SK-N-SH (cell line): Measurements from ENCODE around the gene MAGI2. TPM values are rescaled to one million over a fixed set of nuclear protein-coding genes. Genes with fewer than 3 reads are reported as not detected.

ENCODE experiments used
- CTCF ChIA-PET: fragments of 300-600, 350-600 bp; formaldehyde crosslinking; extraction: SDS; loops from one replicate; lab custom pipeline; 2021; lab: Yijun Ruan, JAX
- POLR2A ChIA-PET: fragments of 350-600 bp; sonication (Branson Sonifier 250); formaldehyde crosslinking; extraction: SDS; loops from one replicate; lab custom pipeline; 2020; ENCODE audit warnings: antibody characterized with exemption, inconsistent platforms; lab: Yijun Ruan, JAX
- DNase-seq: peaks from one replicate; pipeline ENCODE4 v3.0.0; 2012
- H2AFZ ChIP-seq: fragments of 200-600 bp; sonication (generic); 2 replicates; pipeline ENCODE4 v1.8.1; 2016; ENCODE audit warnings: antibody characterized with exemption, mild to moderate bottlenecking, low read depth
- H3F3A ChIP-seq: fragments of 200-600 bp; sonication (generic); replicated peaks from 2 replicates; pipeline ENCODE3; 2016; ENCODE audit warnings: antibody characterized with exemption, mild to moderate bottlenecking; ENCODE audit not compliant: insufficient read depth
- H3K27ac ChIP-seq, 2 experiments: fragments of 200-500 bp in 1 of 2; fragments of 200-600 bp in 1 of 2; sonication (Bioruptor generic) in 1 of 2; sonication (generic), shearing (Covaris generic) in 1 of 2; 2 replicates each; pipeline versions ENCODE4 v1.5.1 to v1.6.1; 2014 to 2016; ENCODE audit warnings: low read depth in 2 of 2, inconsistent platforms in 1 of 2, low read length in 1 of 2, mild to moderate bottlenecking in 1 of 2, mixed read lengths in 1 of 2
- H3K27me3 ChIP-seq: fragments of 200-600 bp; sonication (generic), shearing (Covaris generic); 2 replicates; pipeline ENCODE4 v1.6.1; 2016; ENCODE audit warnings: mixed run types; ENCODE audit not compliant: insufficient read depth
- H3K36me3 ChIP-seq, 2 experiments: fragments of 200-500 bp in 1 of 2; fragments of 200-600 bp in 1 of 2; sonication (Bioruptor generic) in 1 of 2; sonication (generic) in 1 of 2; replicated peaks in 1 of 2; 2 replicates each; pipeline versions ENCODE3 to v1.5.1; 2014 to 2016; ENCODE audit warnings: low read length in 1 of 2, mild to moderate bottlenecking in 1 of 2; ENCODE audit not compliant: insufficient read depth in 2 of 2, control insufficient read depth in 1 of 2
- H3K4me1 ChIP-seq, 2 experiments: fragments of 200-500 bp in 1 of 2; fragments of 200-600 bp in 1 of 2; sonication (Bioruptor generic) in 1 of 2; sonication (generic), shearing (Covaris generic) in 1 of 2; 2 replicates each; pipeline versions ENCODE4 v1.5.1 to v1.6.1; 2014 to 2016; ENCODE audit warnings: low read depth in 1 of 2, low read length in 1 of 2, mixed run types in 1 of 2; ENCODE audit not compliant: insufficient read depth in 2 of 2, control insufficient read depth in 1 of 2
- H3K4me2 ChIP-seq: fragments of 200-600 bp; sonication (generic), shearing (Covaris generic); 2 replicates; pipeline ENCODE4 v1.6.1; 2017; ENCODE audit warnings: mixed run types
- H3K4me3 ChIP-seq, 2 experiments: fragments of 200-500 bp in 1 of 2; fragments of 200-600 bp in 1 of 2; sonication (Bioruptor generic) in 1 of 2; sonication (generic), shearing (Covaris generic) in 1 of 2; 2 replicates each; pipeline versions ENCODE4 v1.5.1 to v1.8.1; 2014 to 2016; ENCODE audit warnings: low read depth in 2 of 2, inconsistent platforms in 1 of 2, low read length in 1 of 2, mild to moderate bottlenecking in 1 of 2, mixed read lengths in 1 of 2, moderate library complexity in 1 of 2
- H3K79me2 ChIP-seq: fragments of 200-600 bp; sonication (generic); 2 replicates; pipeline ENCODE4 v1.8.1; 2017; ENCODE audit warnings: mild to moderate bottlenecking; ENCODE audit not compliant: insufficient read depth
- H3K9ac ChIP-seq: fragments of 200-600 bp; sonication (generic); 2 replicates; pipeline ENCODE4 v1.6.1; 2017; ENCODE audit warnings: mixed run types
- H3K9me2 ChIP-seq: fragments of 200-600 bp; sonication (generic); 2 replicates; pipeline ENCODE4 v1.6.1; 2017; ENCODE audit warnings: mixed run types
- H3K9me3 ChIP-seq: fragments of 200-600 bp; sonication (generic); 2 replicates; pipeline ENCODE4 v1.6.1; 2017; ENCODE audit warnings: mixed run types, mild to moderate bottlenecking, moderate library complexity
- H4K20me1 ChIP-seq: fragments of 200-600 bp; sonication (generic); 2 replicates; pipeline ENCODE4 v1.6.1; 2017; ENCODE audit warnings: mild to moderate bottlenecking, mixed run types; ENCODE audit not compliant: insufficient read depth
- EZH2phosphoT487 ChIP-seq: fragments of 200-600 bp; sonication (generic); IDR thresholded peaks from 2 replicates; pipeline ENCODE4 v1.6.1; 2017; ENCODE audit warnings: low read depth, mixed run types, mild to moderate bottlenecking, antibody characterized with exemption, moderate library complexity, borderline replicate concordance
- FOXJ3 ChIP-seq: sonication (generic); formaldehyde crosslinking; IDR thresholded peaks from 2 replicates; pipeline ENCODE4 v1.5.1; 2020; ENCODE audit warnings: mild to moderate bottlenecking, missing genetic modification reagents
- FOXM1 ChIP-seq: IDR thresholded peaks from 2 replicates; pipeline ENCODE4 v1.4.0; 2012; ENCODE audit warnings: low read depth, mild to moderate bottlenecking
- GABPA ChIP-seq: IDR thresholded peaks from 2 replicates; pipeline ENCODE4 v1.4.0; 2012; ENCODE audit warnings: low read depth, mild to moderate bottlenecking
- SMC3 ChIP-seq: IDR thresholded peaks from 2 replicates; pipeline ENCODE4 v1.6.1; 2012; ENCODE audit warnings: low read depth, low read length, improper control_type of control experiment
- TAF1 ChIP-seq: IDR thresholded peaks from 2 replicates; pipeline ENCODE4 v1.6.1; 2012; ENCODE audit warnings: low read depth, mild to moderate bottlenecking, low read length, moderate library complexity, borderline replicate concordance
- TEAD4 ChIP-seq: IDR thresholded peaks from 2 replicates; pipeline ENCODE4 v1.4.0; 2012; ENCODE audit warnings: mild to moderate bottlenecking, borderline replicate concordance; ENCODE audit not compliant: insufficient read depth
- YY1 ChIP-seq: IDR thresholded peaks from 2 replicates; pipeline ENCODE4 v1.4.0; 2012; ENCODE audit warnings: low read depth, mild to moderate bottlenecking
- WGBS: methylation state at CpG from one replicate; pipeline ENCODE4 v1.1.6; 2017; ENCODE audit warnings: low lambda C conversion rate; 5-methylcytosine and 5-hydroxymethylcytosine counted together
- polyA plus RNA-seq, 3 experiments: library from polyadenylated mRNA; depleted of rRNA; stranded (reverse); fragments of >200 nt; gene quantifications; 2 replicates each; pipeline ENCODE4 v1.2.3, GENCODE V29; 2012
- TF ChIP-seq, protein P1 (sequence below): IDR thresholded peaks from 2 replicates; pipeline ENCODE4 v1.6.1; 2012; ENCODE audit warnings: mild to moderate bottlenecking, low read depth, low read length, moderate library complexity
- TF ChIP-seq, protein P2 (sequence below): fragments of 150-350 bp; IDR thresholded peaks from 2 replicates; pipeline ENCODE4 v1.6.1; 2016; ENCODE audit warnings: mild to moderate bottlenecking, low read depth, low read length
- TF ChIP-seq, protein P3 (sequence below): fragments of 150-350 bp; IDR thresholded peaks from 2 replicates; pipeline ENCODE4 v1.6.1; 2017; ENCODE audit warnings: antibody characterized with exemption, low read length, low read depth, borderline replicate concordance
- TF ChIP-seq, protein P4 (sequence below): IDR thresholded peaks from 2 replicates; pipeline ENCODE4; 2012
- TF ChIP-seq, protein P5 (sequence below): fragments of 200-600 bp; sonication (generic); IDR thresholded peaks from 2 replicates; pipeline ENCODE4 v1.6.1; 2017; ENCODE audit warnings: antibody characterized with exemption, mild to moderate bottlenecking, moderate library complexity

MAGI2 gene
- polyA plus RNA-seq, 1 of the 3 experiments (the other 2 are of a cell fraction) = 1.1 TPM

DNA sequence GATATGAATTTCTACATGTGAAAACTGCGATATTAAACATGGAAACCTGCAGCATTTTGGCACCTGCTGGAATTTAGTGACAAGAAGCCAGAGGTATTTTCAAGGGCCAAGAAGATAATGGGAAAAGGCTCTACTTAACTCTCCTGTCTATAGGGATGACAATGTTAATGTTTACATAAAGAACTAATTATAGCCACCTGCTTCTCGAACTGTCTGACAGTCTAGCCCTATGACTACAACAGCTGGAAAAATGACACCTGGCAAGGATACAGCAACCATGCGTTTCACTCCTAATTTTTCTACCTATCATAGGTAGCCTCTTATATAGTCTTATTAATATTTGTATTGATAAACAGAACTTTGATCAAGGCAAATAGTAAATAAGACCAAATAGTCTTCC lies 49.6 kb downstream of the MAGI2 start (continued):
- TF ChIP-seq, protein P1, sequence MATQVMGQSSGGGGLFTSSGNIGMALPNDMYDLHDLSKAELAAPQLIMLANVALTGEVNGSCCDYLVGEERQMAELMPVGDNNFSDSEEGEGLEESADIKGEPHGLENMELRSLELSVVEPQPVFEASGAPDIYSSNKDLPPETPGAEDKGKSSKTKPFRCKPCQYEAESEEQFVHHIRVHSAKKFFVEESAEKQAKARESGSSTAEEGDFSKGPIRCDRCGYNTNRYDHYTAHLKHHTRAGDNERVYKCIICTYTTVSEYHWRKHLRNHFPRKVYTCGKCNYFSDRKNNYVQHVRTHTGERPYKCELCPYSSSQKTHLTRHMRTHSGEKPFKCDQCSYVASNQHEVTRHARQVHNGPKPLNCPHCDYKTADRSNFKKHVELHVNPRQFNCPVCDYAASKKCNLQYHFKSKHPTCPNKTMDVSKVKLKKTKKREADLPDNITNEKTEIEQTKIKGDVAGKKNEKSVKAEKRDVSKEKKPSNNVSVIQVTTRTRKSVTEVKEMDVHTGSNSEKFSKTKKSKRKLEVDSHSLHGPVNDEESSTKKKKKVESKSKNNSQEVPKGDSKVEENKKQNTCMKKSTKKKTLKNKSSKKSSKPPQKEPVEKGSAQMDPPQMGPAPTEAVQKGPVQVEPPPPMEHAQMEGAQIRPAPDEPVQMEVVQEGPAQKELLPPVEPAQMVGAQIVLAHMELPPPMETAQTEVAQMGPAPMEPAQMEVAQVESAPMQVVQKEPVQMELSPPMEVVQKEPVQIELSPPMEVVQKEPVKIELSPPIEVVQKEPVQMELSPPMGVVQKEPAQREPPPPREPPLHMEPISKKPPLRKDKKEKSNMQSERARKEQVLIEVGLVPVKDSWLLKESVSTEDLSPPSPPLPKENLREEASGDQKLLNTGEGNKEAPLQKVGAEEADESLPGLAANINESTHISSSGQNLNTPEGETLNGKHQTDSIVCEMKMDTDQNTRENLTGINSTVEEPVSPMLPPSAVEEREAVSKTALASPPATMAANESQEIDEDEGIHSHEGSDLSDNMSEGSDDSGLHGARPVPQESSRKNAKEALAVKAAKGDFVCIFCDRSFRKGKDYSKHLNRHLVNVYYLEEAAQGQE = no peak
- TF ChIP-seq GABPA (no peak), TAF1 (no peak), YY1 (no peak), EZH2phosphoT487 (no peak)
- TF ChIP-seq, protein P2, sequence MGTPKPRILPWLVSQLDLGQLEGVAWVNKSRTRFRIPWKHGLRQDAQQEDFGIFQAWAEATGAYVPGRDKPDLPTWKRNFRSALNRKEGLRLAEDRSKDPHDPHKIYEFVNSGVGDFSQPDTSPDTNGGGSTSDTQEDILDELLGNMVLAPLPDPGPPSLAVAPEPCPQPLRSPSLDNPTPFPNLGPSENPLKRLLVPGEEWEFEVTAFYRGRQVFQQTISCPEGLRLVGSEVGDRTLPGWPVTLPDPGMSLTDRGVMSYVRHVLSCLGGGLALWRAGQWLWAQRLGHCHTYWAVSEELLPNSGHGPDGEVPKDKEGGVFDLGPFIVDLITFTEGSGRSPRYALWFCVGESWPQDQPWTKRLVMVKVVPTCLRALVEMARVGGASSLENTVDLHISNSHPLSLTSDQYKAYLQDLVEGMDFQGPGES = no peak
- TF ChIP-seq, protein P3, sequence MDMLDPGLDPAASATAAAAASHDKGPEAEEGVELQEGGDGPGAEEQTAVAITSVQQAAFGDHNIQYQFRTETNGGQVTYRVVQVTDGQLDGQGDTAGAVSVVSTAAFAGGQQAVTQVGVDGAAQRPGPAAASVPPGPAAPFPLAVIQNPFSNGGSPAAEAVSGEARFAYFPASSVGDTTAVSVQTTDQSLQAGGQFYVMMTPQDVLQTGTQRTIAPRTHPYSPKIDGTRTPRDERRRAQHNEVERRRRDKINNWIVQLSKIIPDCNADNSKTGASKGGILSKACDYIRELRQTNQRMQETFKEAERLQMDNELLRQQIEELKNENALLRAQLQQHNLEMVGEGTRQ = no peak

DNA sequence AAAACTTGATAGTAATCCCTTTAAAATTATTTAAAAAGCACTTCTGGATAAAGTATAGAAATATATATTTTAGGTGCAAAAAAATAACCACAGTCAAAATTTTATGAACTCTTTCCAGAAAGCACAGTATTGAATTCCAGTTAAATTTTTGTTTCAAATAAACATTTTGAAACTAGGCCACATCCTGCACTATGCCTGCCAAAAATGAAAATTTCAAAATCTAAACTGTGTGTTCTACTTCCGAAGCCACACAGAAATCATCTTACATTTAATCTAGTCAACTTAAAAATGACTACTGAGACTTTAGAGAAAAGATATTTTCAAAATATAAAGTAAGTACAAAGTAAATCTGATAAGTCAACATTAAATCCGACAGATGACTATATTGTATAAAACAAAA lies 50.0 kb downstream of the MAGI2 start:
- H3F3A ChIP-seq = no peaks in the 10 kb centered on the region
- no peaks in the 10 kb centered on the region for H3K27me3 ChIP-seq
- H3K4me3 ChIP-seq = no peak overlapping the region
- no peaks in the 10 kb centered on the region for H3K9me3 ChIP-seq
- whole genome bisulfite sequencing = 89% methylated on average over 2 of the region's 2 CpGs
- ChIA-PET CTCF (no interaction called here), POLR2A (no interaction called here)
- no peaks in the 10 kb centered on the region for H3K36me3 ChIP-seq
- H4K20me1 ChIP-seq = no peaks in the 10 kb centered on the region
- H3K27ac ChIP-seq = no peak overlapping the region; a peak in 1 of 4 replicates
- no peak for DNase-seq
- H3K79me2 ChIP-seq = no peaks in the 10 kb centered on the region
- no peaks in the 10 kb centered on the region for H3K9me2 ChIP-seq
- no peak overlapping the region for H3K9ac ChIP-seq
- peaks cover 0 to under 1% of the 10 kb centered on the region in 2 experiments; a peak in 1 of 4 replicates for H3K4me1 ChIP-seq
- no peak overlapping the region for H3K4me2 ChIP-seq
- H2AFZ ChIP-seq = no peak overlapping the region
- TF ChIP-seq, protein P4, sequence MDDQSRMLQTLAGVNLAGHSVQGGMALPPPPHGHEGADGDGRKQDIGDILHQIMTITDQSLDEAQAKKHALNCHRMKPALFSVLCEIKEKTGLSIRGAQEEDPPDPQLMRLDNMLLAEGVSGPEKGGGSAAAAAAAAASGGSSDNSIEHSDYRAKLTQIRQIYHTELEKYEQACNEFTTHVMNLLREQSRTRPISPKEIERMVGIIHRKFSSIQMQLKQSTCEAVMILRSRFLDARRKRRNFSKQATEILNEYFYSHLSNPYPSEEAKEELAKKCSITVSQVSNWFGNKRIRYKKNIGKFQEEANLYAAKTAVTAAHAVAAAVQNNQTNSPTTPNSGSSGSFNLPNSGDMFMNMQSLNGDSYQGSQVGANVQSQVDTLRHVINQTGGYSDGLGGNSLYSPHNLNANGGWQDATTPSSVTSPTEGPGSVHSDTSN = no peak
- TF ChIP-seq SMC3 (no peak), FOXJ3 (CRISPR knock-in tag) (no peak), FOXM1 (no peak), GABPA (no peak), TEAD4 (no peak)
- TF ChIP-seq, protein P5, sequence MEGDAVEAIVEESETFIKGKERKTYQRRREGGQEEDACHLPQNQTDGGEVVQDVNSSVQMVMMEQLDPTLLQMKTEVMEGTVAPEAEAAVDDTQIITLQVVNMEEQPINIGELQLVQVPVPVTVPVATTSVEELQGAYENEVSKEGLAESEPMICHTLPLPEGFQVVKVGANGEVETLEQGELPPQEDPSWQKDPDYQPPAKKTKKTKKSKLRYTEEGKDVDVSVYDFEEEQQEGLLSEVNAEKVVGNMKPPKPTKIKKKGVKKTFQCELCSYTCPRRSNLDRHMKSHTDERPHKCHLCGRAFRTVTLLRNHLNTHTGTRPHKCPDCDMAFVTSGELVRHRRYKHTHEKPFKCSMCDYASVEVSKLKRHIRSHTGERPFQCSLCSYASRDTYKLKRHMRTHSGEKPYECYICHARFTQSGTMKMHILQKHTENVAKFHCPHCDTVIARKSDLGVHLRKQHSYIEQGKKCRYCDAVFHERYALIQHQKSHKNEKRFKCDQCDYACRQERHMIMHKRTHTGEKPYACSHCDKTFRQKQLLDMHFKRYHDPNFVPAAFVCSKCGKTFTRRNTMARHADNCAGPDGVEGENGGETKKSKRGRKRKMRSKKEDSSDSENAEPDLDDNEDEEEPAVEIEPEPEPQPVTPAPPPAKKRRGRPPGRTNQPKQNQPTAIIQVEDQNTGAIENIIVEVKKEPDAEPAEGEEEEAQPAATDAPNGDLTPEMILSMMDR = no peak
